Heart left ventricle (tissue), 13 donors: ENCODE data around the gene TATDN2.

ENCODE experiments used
- CTCF ChIP-seq, 12 donors: fragments of 200-600 bp; sonication (generic) in 4 of 12; IDR thresholded peaks; one replicate each; pipeline versions ENCODE4 v1.5.0 to v1.8.0; 2018 to 2022; ENCODE audit warnings: antibody characterized with exemption in 12 of 12, mild to moderate bottlenecking in 5 of 12
- POLR2A ChIP-seq, 2 donors: fragments of 450-650 bp; IDR thresholded peaks; one replicate each; pipeline ENCODE4 v1.6.1; 2017; ENCODE audit warnings: antibody characterized with exemption in 2 of 2, mild to moderate bottlenecking in 2 of 2, moderate library complexity in 2 of 2
- donor health status: ischemic (EF 13 %, LVEDD 7.1; RV severe dilation, severe dysfunction).
- donor health status: DM: no; HTN: yes; CAD: no.
- donor health status: DM: no; HTN: no; CAD: no.
- donor health status: ischemic (EF 25% LVEDD 6.9; RV normal size, moderate dysfunction).
- donor health status: ischemic (EF 25% LVEDD 5.7; RV mildly dilated, moderate dysfunction).
- donor health status: ischemic (EF 35%, LVEDD 5.7; RV mildly dilated, moderate dysfunction).
- donor health status: nonischemic (EF 11% LVEDD 7.7; RV severe dilation, severe dysfunction).
- donor health status: DM: yes; HTN: yes; CAD: no.
- donor health status: PGD.
- donor health status: ischemic (EF 29% LVEDD 5.4; RV normal size, mild dysfunction).
- donor health status: nonischemic (EF 23%, LVEDD 6.1; RV moderate dilation, normal function).

GRCh38 chr3:10226293-10226692, 22.0 kb upstream of the TATDN2 start:
- TF ChIP-seq CTCF (IDR thresholded peaks at IDR 0.05) (no peak), POLR2A (IDR thresholded peaks at IDR 0.05) (no peak)
